HAP-1 (cell line): ENCODE measurements around the gene KCNQ1.

ENCODE experiments used
- DNase-seq, 2 experiments: peaks; one replicate each; pipeline ENCODE4 v3.0.0-alpha.2; 2016 to 2020; ENCODE audit warnings: low spot score in 2 of 2
- H3K27me3 ChIP-seq: fragments of 250-450 bp; sonication (Bioruptor Pico); 2 replicates; pipeline ENCODE4 v1.5.1; 2020; ENCODE audit warnings: low read depth, mild to moderate bottlenecking, moderate library complexity
- H3K36me3 ChIP-seq: fragments of 250-450 bp; sonication (Bioruptor Pico); replicated peaks from 2 replicates; pipeline ENCODE4 v1.5.1; 2020; ENCODE audit warnings: mild to moderate bottlenecking
- H3K4me1 ChIP-seq: fragments of 250-450 bp; sonication (Bioruptor Pico); 2 replicates; pipeline ENCODE4 v1.5.1; 2020; ENCODE audit warnings: mild to moderate bottlenecking
- H3K4me3 ChIP-seq: fragments of 250-450 bp; sonication (Bioruptor Pico); 2 replicates; pipeline ENCODE4 v1.5.1; 2020; ENCODE audit warnings: mild to moderate bottlenecking, moderate library complexity
- H3K9me3 ChIP-seq: fragments of 250-450 bp; sonication (Bioruptor Pico); 2 replicates; pipeline ENCODE4 v1.5.1; 2020; ENCODE audit warnings: mild to moderate bottlenecking, moderate library complexity
- in situ Hi-C: fragments of 300-500 bp; cut with MboI; formaldehyde crosslinking; loops from 3 replicates; pipeline ENCODE4 v1.14.3; 2020; ENCODE audit warnings: low sequenced_read_pairs, inconsistent platforms, mixed read lengths

The KCNQ1 gene

DNA sequence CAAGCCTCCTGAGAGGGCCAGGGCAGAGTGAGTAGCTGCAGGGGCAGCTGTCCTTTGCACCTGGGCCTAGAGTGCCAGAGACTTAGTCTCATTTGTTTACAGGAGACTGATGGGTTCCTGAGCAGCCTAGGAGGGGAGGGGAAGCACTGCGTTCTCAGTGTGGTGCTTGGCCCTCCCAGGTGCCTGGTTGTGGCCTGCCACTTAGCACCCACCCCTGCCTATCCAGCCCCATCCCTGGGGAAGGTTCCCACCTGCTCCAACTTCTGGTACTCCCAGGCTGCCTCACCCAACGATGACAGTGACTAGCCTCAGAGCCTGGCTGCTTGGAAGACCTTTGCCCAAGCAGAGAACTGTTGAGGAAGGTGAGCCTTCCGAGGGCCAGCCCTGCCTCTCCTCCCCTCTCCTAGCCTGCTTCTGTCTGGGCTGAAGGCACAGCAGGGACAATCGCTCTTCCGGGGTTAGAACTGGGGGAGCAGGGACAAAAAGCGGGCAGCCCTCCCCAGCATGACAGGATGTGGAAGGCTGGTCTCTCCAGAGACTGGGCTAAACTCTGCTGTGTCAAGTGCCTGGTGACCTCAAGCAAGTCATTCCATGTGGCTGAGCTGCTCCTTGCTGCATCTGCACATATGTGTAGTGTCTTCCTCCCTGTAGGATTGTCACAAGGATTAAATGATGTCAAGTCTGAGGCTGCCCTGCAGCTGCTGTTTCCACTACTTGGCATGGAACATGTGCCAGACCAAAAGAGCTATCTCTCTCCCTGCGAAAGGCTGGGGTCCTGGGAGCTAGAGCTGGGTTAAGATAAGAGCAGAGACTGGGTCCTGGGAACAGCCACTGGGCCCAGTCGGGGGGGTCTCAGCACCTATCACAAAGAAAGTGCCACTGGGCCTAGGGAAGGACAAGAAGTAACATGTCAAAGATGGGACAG lies 245.1 kb downstream of the KCNQ1 start:
- no peak for DNase-seq
- Histone ChIP-seq H3K27me3 (no peaks in the 10 kb centered on the region), H3K4me3 (no peak overlapping the region), H3K9me3 (no peaks in the 10 kb centered on the region), H3K4me1 (no peaks in the 10 kb centered on the region), H3K36me3 (no peaks in the 10 kb centered on the region)
- in situ Hi-C loops, result no loop called here

DNA sequence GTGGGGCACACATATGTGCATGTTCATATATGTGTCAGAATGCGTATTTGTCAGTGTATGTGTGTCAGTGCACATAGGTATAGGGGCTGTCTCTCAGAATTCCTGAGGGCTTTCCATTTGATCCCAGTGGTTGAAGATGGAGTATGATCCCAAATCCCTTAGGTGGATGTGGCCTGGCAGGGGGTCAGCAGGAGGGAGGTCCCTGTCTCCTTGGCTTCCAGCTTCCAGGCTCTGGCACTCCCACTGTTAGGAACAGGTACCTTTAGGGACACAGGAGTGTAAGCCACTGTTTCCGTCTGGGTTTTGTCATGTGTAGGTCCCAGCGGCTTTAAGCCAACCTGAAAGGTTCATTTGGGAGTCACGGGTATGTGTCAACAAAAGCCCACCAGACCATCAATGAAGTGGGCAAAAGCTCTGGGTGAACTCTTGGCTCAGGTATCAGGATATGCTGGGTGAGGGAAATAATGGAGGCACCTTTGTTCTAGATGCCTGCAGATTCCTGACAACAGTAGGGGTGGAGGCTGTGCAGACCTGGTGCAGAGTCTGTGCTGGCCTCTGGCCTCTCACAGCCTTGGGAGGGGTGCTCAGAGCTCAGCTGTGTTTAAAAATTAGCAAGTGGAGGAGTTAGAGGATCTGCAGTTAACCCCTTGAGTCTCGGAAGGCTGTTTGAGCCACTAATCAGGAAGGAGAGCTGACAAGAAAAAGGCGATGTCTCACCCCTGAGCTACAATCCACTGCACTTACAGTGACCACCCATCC lies 246.0 kb downstream of the KCNQ1 start:
- in situ Hi-C loops, result no loop called here
- no peaks in the 10 kb centered on the region for H3K36me3 ChIP-seq

DNA sequence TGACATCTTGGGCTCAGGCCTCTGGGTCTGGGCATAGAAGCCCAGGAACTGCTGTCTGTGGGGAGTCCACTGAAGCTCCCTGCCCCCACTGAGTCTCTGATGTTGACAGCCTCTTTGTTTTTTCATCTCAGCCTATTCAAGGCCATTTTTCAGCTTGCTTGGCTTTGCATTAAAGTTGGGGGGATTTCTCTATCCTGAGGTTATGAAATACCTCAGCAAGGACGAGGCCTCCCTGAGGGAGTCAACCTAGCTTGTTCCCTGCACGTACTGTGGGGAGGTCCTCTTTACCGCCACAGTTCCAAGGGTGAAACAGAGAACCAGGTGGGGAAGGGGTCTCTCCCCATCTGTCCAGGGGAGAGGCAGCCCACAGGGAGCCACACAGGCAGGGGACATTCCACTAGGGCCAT lies 246.6 kb downstream of the KCNQ1 start:
- in situ Hi-C loops, result no loop called here
- Histone ChIP-seq H3K9me3 (no peaks in the 10 kb centered on the region), H3K4me1 (no peaks in the 10 kb centered on the region), H3K36me3 (no peaks in the 10 kb centered on the region), H3K4me3 (no peak overlapping the region), H3K27me3 (no peaks in the 10 kb centered on the region)
- no peak for DNase-seq

More for the DNA sequence above, 246.0 kb downstream of the KCNQ1 start:
- Histone ChIP-seq H3K4me1 (no peaks in the 10 kb centered on the region), H3K27me3 (no peaks in the 10 kb centered on the region), H3K9me3 (no peaks in the 10 kb centered on the region), H3K4me3 (no peak overlapping the region)
- DNase-seq, result no peak

DNA sequence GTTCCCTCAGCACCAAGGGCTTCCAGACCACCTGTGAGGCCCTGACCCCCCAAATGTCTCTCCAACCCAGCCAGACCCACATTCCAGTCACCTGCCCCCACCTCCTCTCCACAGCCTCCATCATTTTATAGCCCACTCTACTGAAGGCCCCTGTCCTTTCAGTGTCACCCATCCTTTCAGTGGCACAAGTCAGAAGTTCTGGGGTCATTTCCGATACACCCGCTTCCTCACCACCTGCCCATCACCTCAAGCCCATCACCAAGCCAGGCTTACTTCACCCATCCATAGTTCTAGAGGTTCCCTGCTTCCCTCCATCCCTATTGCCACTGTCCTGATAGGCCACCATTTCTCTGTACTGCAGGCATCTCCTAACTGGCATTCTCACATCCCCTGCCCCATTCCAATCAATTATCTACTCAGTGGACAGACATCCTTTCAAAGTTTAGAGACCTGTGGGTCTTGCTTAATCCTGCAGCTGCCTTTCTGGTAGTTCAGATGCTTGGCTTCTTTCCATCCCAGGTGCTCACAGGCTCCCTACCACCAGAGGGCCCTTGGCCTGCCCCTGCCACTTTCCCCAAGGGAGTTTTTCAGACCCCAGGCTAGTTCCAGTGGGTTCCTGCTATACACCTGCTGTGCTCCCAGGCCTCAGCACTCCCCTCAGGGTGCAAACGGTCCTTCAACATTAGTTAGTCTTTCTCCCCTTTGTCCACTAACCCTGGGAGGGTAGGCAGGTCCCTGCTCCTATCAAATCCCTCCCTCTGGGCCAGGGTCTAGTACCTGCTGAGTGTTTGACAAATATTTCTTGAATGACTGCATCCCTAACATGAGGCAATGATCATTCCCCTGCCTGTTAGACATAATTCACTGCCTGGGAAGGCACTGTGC lies 247.4 kb downstream of the KCNQ1 start:
- peak in 1 of 2 experiments; percentile 15 for DNase-seq
- Histone ChIP-seq H3K27me3 (no peaks in the 10 kb centered on the region), H3K4me3 (no peak overlapping the region), H3K4me1 (no peaks in the 10 kb centered on the region), H3K36me3 (no peaks in the 10 kb centered on the region), H3K9me3 (no peaks in the 10 kb centered on the region)
- in situ Hi-C loops, result no loop called here

DNA sequence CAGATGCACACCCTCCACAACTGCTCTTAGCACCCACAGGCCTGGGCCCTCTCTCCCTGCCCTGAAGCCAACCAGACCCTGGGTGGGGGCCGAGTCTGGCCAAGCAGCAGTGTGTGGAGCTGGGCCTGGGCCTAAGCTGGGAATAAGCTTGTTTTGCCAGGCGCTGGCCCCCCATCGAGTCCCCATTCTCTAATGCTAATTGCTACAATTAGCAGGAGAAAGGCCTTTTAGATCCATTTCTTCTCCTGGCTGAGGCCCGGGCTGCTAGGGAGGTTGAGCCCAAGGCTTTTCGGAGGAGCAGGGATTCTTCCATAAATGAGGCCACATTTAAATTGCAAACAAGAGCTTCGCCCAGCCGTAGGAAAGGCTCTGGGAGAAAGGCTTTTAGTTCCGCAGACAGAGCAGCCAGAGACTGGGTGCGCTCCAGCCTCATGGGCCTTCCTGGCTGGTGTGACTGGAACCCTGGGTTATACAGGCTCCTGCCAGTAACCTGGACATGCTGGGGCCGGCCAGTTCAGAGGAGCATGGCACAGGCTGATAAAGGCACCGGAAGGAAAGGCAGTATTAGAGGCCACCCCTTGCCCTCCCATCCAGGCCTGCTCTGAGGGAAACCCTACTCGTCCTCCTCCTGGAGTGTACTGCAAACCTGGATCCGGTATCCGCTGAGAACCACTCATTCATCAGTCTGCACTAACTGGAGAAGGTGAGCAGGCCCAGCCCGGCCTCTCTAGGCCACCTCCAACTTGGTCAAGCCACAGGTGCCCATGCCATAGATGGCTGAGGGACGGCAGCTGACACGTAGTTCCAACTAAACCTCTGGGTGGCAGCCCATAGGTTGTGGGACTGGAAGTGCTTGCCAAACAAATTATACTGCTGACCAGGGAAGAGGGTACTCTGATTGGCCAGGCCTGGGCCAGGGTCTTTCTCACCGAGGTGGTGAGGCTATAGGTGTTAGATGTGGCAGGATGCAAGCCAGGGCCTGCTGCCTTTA lies 248.8 kb downstream of the KCNQ1 start:
- in situ Hi-C loops, result no loop called here
- no peaks in the 10 kb centered on the region for H3K27me3 ChIP-seq
- H3K4me3 ChIP-seq, result no peak overlapping the region
- H3K9me3 ChIP-seq, result no peaks in the 10 kb centered on the region
- H3K36me3 ChIP-seq, result no peaks in the 10 kb centered on the region
- no peaks in the 10 kb centered on the region for H3K4me1 ChIP-seq
- DNase-seq, result peak in 1 of 2 experiments; percentile 41

DNA sequence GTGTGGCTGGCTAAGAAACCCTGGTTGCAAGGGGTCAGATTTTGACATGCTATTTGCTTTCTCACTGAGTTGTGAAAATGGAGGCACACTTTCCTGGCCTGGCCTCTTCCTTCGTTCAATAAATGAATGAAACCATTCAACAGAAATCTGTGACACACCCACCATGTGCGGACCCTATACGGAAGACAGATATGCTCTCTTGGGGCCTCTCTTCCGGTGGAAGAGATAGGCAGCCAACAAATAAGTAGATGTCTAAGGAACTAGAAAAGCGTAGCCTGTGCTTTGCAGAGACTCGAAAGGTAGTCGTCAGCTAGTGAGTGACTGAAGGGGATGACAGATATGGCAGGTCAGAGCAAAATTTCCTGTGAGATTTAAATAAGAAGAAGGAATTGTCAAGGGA lies 249.7 kb downstream of the KCNQ1 start:
- in situ Hi-C loops, result no loop called here
- no peaks in the 10 kb centered on the region for H3K4me1 ChIP-seq
- DNase-seq, result no peak
- no peaks in the 10 kb centered on the region for H3K27me3 ChIP-seq
- H3K4me3 ChIP-seq, result no peak overlapping the region
- H3K9me3 ChIP-seq, result no peaks in the 10 kb centered on the region
- no peaks in the 10 kb centered on the region for H3K36me3 ChIP-seq

DNA sequence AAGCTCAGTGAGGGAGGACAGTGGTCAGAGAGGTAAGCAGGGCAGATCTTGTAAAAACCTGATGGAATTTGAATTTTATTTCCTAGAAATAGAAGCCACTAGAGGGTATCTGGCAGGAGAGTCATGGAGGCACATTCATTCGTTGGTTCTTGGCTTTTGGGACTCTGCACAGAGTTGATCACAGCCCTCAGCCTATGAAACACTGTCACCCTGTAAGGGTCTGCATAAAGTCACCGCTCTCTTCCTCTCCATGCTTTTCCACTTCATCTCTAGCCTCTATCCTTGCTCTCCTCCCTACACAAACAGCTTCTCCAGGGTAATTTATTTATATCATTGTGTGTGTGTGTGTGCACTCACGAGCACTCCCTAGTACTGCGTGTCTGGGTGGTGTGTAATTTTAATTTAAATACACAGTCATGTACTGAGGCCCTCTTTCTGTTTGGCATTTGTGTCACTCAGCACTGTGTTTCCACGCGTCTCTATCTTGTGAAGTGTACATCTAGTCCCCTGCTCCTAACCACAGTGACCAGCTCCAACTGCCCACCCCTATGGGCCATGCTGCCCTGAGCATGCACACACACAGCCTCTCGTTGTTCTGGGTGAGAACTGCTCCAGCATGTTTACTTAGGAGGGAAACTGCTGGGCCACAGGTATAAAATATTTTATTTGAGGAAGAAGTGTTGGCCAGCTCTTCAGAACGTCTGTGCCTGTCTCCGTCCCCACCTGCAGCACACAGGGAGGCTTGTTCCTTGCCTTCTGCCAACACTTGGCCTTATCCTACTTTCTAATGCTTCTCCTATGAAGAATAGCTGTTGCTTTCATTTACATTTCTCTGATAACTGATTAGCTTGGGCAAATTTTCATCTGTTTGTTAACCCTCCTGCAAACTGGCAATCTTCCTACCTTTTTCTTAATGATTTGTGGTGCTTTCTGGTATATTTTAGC lies 250.5 kb downstream of the KCNQ1 start:
- Histone ChIP-seq H3K36me3 (no peaks in the 10 kb centered on the region), H3K4me1 (no peaks in the 10 kb centered on the region), H3K9me3 (no peaks in the 10 kb centered on the region), H3K27me3 (no peaks in the 10 kb centered on the region), H3K4me3 (no peak overlapping the region)
- in situ Hi-C loops, result no loop called here
- no peak for DNase-seq

DNA sequence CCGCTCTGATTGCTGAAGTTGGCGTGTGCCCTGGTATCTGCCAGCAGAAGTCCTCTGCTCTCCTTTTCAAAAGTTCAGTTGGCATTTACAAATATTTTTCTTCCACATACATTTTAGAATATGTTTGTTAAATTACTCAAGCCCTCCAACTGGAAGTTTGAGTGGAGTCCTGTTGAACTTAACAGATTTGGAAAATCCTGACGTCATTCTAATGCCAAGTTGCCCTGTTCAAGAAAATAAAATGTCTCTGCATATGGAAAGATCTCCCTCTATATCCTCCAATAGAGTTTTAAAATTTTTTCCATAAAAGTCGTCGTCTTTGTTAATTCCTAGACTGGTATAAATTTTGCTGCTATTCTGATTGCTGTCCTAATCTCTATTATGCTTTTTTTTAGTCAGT lies 251.6 kb downstream of the KCNQ1 start:
- in situ Hi-C loops, result no loop called here
- no peak for DNase-seq
- no peaks in the 10 kb centered on the region for H3K36me3 ChIP-seq
- no peaks in the 10 kb centered on the region for H3K9me3 ChIP-seq
- no peaks in the 10 kb centered on the region for H3K4me1 ChIP-seq
- H3K4me3 ChIP-seq, result no peak overlapping the region
- no peaks in the 10 kb centered on the region for H3K27me3 ChIP-seq

DNA sequence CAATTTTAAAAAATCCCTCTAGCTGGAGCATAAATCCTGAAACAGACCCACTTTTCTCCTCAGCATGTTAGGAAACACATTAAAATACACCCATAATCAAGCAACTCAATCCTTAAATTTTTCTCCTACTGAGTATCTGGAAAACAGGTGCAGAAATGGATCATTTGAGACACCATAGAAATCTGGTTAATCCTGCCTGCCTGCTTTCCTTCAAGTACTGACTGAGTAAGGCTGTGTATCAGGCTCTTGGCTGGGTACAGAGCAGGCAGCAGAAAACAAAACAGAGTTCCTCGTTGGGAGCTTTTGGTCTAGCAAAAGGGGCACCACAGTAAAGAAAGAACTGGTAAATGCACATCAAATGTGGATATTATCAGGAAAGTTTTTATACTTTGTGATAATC lies 253.1 kb downstream of the KCNQ1 start:
- no peaks in the 10 kb centered on the region for H3K4me1 ChIP-seq

DNA sequence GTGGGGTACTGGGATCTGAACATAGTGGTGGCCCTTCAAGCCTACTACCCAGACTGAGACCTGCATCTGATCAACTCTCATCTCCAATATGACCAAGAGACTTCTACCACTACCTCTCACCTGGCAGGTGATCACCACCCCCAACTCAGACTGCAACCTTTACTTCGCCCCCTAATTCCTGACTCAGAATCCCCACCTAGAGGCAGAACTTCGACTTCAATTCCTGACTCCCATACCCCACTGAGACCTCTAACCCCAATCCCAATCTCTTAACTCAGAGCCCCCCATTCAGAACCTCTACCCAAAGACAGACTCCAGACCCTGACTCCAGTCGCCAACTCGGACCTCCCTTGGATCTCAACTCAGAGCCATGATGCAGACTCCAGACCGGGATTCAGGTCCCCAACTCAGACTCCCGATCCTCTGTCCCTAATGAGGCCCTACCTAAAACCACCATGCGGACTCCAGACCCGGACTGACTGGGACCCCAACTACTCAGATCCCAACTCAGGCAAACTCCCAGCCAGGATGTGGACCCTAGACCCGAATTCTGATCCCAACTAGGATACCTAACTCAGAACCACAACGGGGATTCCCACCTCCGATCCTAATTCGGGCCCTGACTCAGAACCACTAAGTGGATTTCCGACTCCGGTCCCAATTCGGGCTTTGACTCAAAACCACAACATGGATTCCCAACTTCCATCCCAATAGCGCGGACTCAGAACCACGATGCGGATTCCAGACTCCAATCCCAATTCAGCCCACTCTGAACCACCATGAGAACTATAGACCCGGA lies 253.8 kb downstream of the KCNQ1 start:
- H3K4me1 ChIP-seq, result no peaks in the 10 kb centered on the region
- no peaks in the 10 kb centered on the region for H3K27me3 ChIP-seq
- H3K9me3 ChIP-seq, result no peaks in the 10 kb centered on the region
- no peak for DNase-seq
- in situ Hi-C loops, result no loop called here
- H3K4me3 ChIP-seq, result no peak overlapping the region
- no peaks in the 10 kb centered on the region for H3K36me3 ChIP-seq

More for the DNA sequence above, 253.1 kb downstream of the KCNQ1 start:
- in situ Hi-C loops, result no loop called here
- H3K27me3 ChIP-seq, result no peaks in the 10 kb centered on the region
- no peak for DNase-seq
- H3K9me3 ChIP-seq, result no peaks in the 10 kb centered on the region
- H3K4me3 ChIP-seq, result no peak overlapping the region
- H3K36me3 ChIP-seq, result no peaks in the 10 kb centered on the region

DNA sequence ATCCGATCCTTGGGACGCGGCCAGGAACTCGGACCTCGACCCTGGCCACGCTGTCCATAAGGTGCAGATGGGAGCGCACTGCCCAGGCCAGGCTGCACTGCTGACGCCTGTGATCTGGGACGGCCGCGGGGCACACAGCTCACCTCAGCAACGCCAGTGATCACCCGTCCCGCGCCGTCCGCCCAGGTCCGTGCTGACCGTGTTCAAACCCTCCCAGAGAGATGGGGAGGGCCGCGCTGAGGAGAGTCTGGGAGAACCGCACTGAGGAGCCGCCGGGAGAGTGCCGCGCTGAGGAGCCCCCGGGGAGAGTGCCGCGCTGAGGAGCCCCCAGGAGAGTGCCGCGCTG lies 254.3 kb downstream of the KCNQ1 start:
- no peak for DNase-seq
- H3K4me3 ChIP-seq, result no peak overlapping the region
- in situ Hi-C loops, result no loop called here
- no peaks in the 10 kb centered on the region for H3K36me3 ChIP-seq
- H3K4me1 ChIP-seq, result no peaks in the 10 kb centered on the region
- no peaks in the 10 kb centered on the region for H3K9me3 ChIP-seq
- no peaks in the 10 kb centered on the region for H3K27me3 ChIP-seq
